ENCODE data around the gene FRG1.
"Not testable (repeated sequence)": the region's sequence is repeated elsewhere in the genome, so short reads cannot be mapped to it uniquely, and the experiment has no call there.

- TF ChIP-seq CTCF, POLR2A (IDR thresholded peaks at IDR 0.05): not testable (repeated sequence)
Observed at GRCh38 chr4:189985651-189986243, 45.1 kb downstream of the FRG1 start.

Measured in adrenal gland (tissue), 5 donors.